DOHH2 (cell line): ENCODE results near the gene TANGO2.

Source experiments
- CTCF ChIP-seq: fragments of 200-600 bp; sonication (generic); IDR thresholded peaks from one replicate; pipeline ENCODE4 v1.5.1; 2014; ENCODE audit warnings: antibody characterized with exemption, mild to moderate bottlenecking, low read depth, low read length; ENCODE audit not compliant: poor library complexity, severe bottlenecking
- EZH2phosphoT487 ChIP-seq: fragments of 200-600 bp; sonication (generic); IDR thresholded peaks from 2 replicates; pipeline ENCODE4 v1.6.1; 2017; ENCODE audit warnings: borderline replicate concordance, mild to moderate bottlenecking, antibody characterized with exemption, low read length, moderate library complexity, mixed read lengths

- TF ChIP-seq CTCF (no peak), EZH2phosphoT487 (no peak)
These were observed 73.4 kb downstream of the TANGO2 start for GRCh38 chr22:20094197-20094807.
